Esophagus mucosa (tissue), 1 donor: ENCODE data around the gene BFSP2. TPM values are rescaled to one million over a fixed set of nuclear protein-coding genes. Genes with fewer than 3 reads are reported as not detected.
"Not testable (repeated sequence)": the region's sequence is repeated elsewhere in the genome, so short reads cannot be mapped to it uniquely, and the experiment has no call there.

Source experiments
- ATAC-seq: fragments of 200-7000 bp; cut with Tn5 transposase; one replicate; pipeline ENCODE4 v1.9.1; 2020
- total RNA-seq: library from RNA; stranded (reverse); gene quantifications from one replicate; pipeline ENCODE4 v1.2.4, GENCODE V29; 2023
- donor health status: DM: yes; HTN: yes; CAD: no.

Gene BFSP2
- total RNA-seq, 1 donor from 2014 or later, result not detected

GRCh38 chr3:133521946-133522345 is 122.1 kb downstream of the BFSP2 start:
- ATAC-seq, result no peak

GRCh38 chr3:133523758-133524157 is 123.9 kb downstream of the BFSP2 start:
- ATAC-seq, result not testable (repeated sequence)

Other genes with a start within 250 kb of the BFSP2 start
- gene CDV3, start 173.6 kb downstream of the BFSP2 start, total RNA-seq, result 104 TPM